A673 (cell line): ENCODE data around the gene ZNF223. TPM values are rescaled to one million over a fixed set of nuclear protein-coding genes. Genes with fewer than 3 reads are reported as not detected.
A peak's percentile ranks its signal among the peaks of the same experiment; 100 is the strongest.

Source experiments
- BruUV-seq: library from RNA; stranded (reverse); fragments of 400-500 nt; replicated peaks from 2 replicates; lab custom pipeline; 2021; lab: Mats Ljungman, UMichigan
- CTCF ChIA-PET: fragments of 300-600 bp; sonication (Branson Sonifier 250); formaldehyde crosslinking; loops from one replicate; lab custom pipeline; 2022; ENCODE audit warnings: antibody characterized with exemption; lab: Charles Lee
- POLR2A ChIA-PET: fragments of 300-600 bp; sonication (Branson Sonifier 250); formaldehyde crosslinking; loops from one replicate; lab custom pipeline; 2022; ENCODE audit warnings: antibody characterized with exemption; ENCODE audit not compliant: low non-redundant PET; lab: Charles Lee
- DNase-seq: peaks from one replicate; pipeline ENCODE4 v3.0.0-alpha.2; 2015; ENCODE audit warnings: low spot score
- H3K27ac ChIP-seq: fragments of 200-600 bp; sonication (generic); 2 replicates; pipeline ENCODE4 v1.5.1; 2016; ENCODE audit warnings: mixed run types, low read depth, mild to moderate bottlenecking, mixed read lengths, antibody characterized with exemption, low read length; ENCODE audit not compliant: poor library complexity, severe bottlenecking
- H3K27me3 ChIP-seq: fragments of 200-600 bp; sonication (generic); replicated peaks from 2 replicates; pipeline ENCODE4 v1.6.1; 2017; ENCODE audit warnings: mixed run types, low read depth, mild to moderate bottlenecking, mixed read lengths, antibody characterized with exemption, low read length; ENCODE audit not compliant: insufficient read depth, poor library complexity
- H3K36me3 ChIP-seq: fragments of 200-600 bp; sonication (generic); 2 replicates; pipeline ENCODE4 v1.6.1; 2016; ENCODE audit warnings: mixed run types, mild to moderate bottlenecking, mixed read lengths, antibody characterized with exemption, low read length; ENCODE audit not compliant: insufficient read depth, poor library complexity, severe bottlenecking
- H3K4me1 ChIP-seq: fragments of 200-600 bp; sonication (generic); 2 replicates; pipeline ENCODE4 v1.6.1; 2017; ENCODE audit warnings: mixed run types, mild to moderate bottlenecking, mixed read lengths, antibody characterized with exemption, low read length; ENCODE audit not compliant: insufficient read depth, poor library complexity, severe bottlenecking
- H3K4me3 ChIP-seq: fragments of 200-600 bp; sonication (generic); 2 replicates; pipeline ENCODE4 v1.5.1; 2016; ENCODE audit warnings: low read depth, mixed run types, mild to moderate bottlenecking, mixed read lengths, low read length; ENCODE audit not compliant: poor library complexity, severe bottlenecking
- H3K9me3 ChIP-seq: fragments of 200-600 bp; sonication (generic); 2 replicates; pipeline ENCODE4 v1.6.1; 2016; ENCODE audit warnings: mixed run types, low read depth, mild to moderate bottlenecking, mixed read lengths, antibody characterized with exemption, low read length; ENCODE audit not compliant: poor library complexity, severe bottlenecking
- EZH2 ChIP-seq: fragments of 200-600 bp; sonication (generic); IDR thresholded peaks from 2 replicates; pipeline ENCODE4 v1.6.1; 2017; ENCODE audit warnings: borderline replicate concordance, low read depth, mild to moderate bottlenecking, mixed read lengths, antibody characterized with exemption, low read length; ENCODE audit not compliant: poor library complexity, severe bottlenecking
- intact Hi-C: fragments of 100-400 bp; cut with micrococcal nuclease; formaldehyde crosslinking; loops from one replicate; pipeline ENCODE4 v1.10.0; 2022; ENCODE audit not compliant: unreplicated experiment
- total RNA-seq: library from RNA; stranded (reverse); gene quantifications from 2 replicates; pipeline ENCODE4 v1.2.3, GENCODE V29; 2021
- TF ChIP-seq, protein P1 (sequence below): fragments of 300-800, 200-600 bp; sonication (generic); conservative IDR thresholded peaks from 2 replicates; pipeline ENCODE4 v1.5.1; 2017; ENCODE audit warnings: low read depth, mild to moderate bottlenecking, antibody characterized with exemption, low read length, moderate library complexity, mixed read lengths

Gene ZNF223
- total RNA-seq, 1 experiment from 2014 or later, result 5.6 TPM

- H3K9me3 ChIP-seq, result peaks cover 16% of the 10 kb centered on the region
- POLR2A ChIA-PET, result no interaction called here
- TSS peak; percentile 77 for BruUV-seq
- H3K4me3 ChIP-seq, result peak overlapping the region; percentile 57
- H3K27ac ChIP-seq, result peak overlapping the region; percentile 10
- no peaks in the 10 kb centered on the region for H3K36me3 ChIP-seq
- intact Hi-C loops, result no loop called here
- H3K4me1 ChIP-seq, result no peaks in the 10 kb centered on the region
- peak; percentile 4 for DNase-seq
- CTCF ChIA-PET, result no interaction called here
- TF ChIP-seq, protein P1, sequence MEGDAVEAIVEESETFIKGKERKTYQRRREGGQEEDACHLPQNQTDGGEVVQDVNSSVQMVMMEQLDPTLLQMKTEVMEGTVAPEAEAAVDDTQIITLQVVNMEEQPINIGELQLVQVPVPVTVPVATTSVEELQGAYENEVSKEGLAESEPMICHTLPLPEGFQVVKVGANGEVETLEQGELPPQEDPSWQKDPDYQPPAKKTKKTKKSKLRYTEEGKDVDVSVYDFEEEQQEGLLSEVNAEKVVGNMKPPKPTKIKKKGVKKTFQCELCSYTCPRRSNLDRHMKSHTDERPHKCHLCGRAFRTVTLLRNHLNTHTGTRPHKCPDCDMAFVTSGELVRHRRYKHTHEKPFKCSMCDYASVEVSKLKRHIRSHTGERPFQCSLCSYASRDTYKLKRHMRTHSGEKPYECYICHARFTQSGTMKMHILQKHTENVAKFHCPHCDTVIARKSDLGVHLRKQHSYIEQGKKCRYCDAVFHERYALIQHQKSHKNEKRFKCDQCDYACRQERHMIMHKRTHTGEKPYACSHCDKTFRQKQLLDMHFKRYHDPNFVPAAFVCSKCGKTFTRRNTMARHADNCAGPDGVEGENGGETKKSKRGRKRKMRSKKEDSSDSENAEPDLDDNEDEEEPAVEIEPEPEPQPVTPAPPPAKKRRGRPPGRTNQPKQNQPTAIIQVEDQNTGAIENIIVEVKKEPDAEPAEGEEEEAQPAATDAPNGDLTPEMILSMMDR, result no peak
- no peak for TF ChIP-seq EZH2
- no peaks in the 10 kb centered on the region for H3K27me3 ChIP-seq
These were observed 20.9 kb downstream of the ZNF223 start for GRCh38 chr19:44072543-44073401.

DNA sequence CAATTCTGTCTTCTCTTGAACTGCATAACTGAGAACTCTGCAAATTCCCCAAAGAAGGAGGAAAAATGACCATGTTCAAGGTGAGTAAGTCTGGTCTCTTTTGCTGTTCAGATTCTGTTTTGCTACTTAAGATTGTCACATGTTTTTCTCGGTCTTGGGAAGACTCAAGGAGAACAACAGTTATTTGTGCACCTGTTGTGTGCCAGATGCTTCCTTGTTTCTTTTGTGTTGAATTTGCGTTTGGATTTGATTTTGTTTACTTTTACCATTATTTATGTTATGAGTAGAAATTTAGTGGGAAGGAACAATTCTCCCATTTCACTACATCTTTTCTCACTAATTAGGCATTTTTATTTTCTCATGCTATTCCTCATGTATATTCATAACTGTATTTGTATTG is 24.5 kb downstream of the ZNF223 start:
- DNase-seq, result no peak
- TF ChIP-seq EZH2, result no peak
- TF ChIP-seq, protein P1, result no peak
- H3K36me3 ChIP-seq, result no peaks in the 10 kb centered on the region
- no TSS peak for BruUV-seq
- CTCF ChIA-PET, result no interaction called here
- H3K9me3 ChIP-seq, result no peaks in the 10 kb centered on the region
- intact Hi-C loops, result no loop called here
- no peaks in the 10 kb centered on the region for H3K4me1 ChIP-seq
- POLR2A ChIA-PET, result no interaction called here
- no peak overlapping the region for H3K27ac ChIP-seq
- no peaks in the 10 kb centered on the region for H3K27me3 ChIP-seq
- no peak overlapping the region for H3K4me3 ChIP-seq

GRCh38 chr19:44092108-44092507 is 40.3 kb downstream of the ZNF223 start:
- H3K27ac ChIP-seq, result no peak overlapping the region
- H3K9me3 ChIP-seq, result no peaks in the 10 kb centered on the region
- H3K4me3 ChIP-seq, result no peak overlapping the region
- CTCF ChIA-PET, result no interaction called here
- POLR2A ChIA-PET, result no interaction called here
- no TSS peak for BruUV-seq
- TF ChIP-seq, protein P1, result no peak
- TF ChIP-seq EZH2, result no peak
- DNase-seq, result no peak
- H3K4me1 ChIP-seq, result no peaks in the 10 kb centered on the region
- H3K36me3 ChIP-seq, result no peaks in the 10 kb centered on the region
- H3K27me3 ChIP-seq, result no peaks in the 10 kb centered on the region
- intact Hi-C loops, result no loop called here
